IMR-90 (cell line): ENCODE results near the gene ADCY9. TPM values are rescaled to one million over a fixed set of nuclear protein-coding genes. Genes with fewer than 3 reads are reported as not detected.

Source experiments
- ATAC-seq: fragments of 200-7000 bp; cut with Tn5 transposase; 2 replicates; pipeline ENCODE4 v1.9.1; 2020; ENCODE audit warnings: low read depth, mild to moderate bottlenecking, moderate library complexity
- BruUV-seq: library from RNA; stranded (reverse); fragments of 400-500 nt; replicated peaks from 2 replicates; lab custom pipeline; 2021; lab: Mats Ljungman, UMichigan
- CTCF ChIA-PET: fragments of 300-600 bp; formaldehyde crosslinking; extraction: SDS; loops from one replicate; lab custom pipeline; 2021; ENCODE audit warnings: antibody characterized with exemption; lab: Yijun Ruan, JAX
- POLR2A ChIA-PET: fragments of 300-600 bp; sonication (Branson Sonifier 250); formaldehyde crosslinking; loops from one replicate; lab custom pipeline; 2022; ENCODE audit warnings: antibody characterized with exemption; ENCODE audit not compliant: unreplicated experiment; lab: Charles Lee
- DNase-seq: peaks from one replicate; pipeline ENCODE4 v3.0.0; 2013
- H2AFZ ChIP-seq: replicated peaks from 2 replicates; pipeline ENCODE3; 2013; ENCODE audit warnings: low read length, mild to moderate bottlenecking; ENCODE audit not compliant: poor library complexity
- H2AK5ac ChIP-seq: 2 replicates; pipeline ENCODE4 v1.6.1; 2013; ENCODE audit warnings: low read depth, low read length, inconsistent platforms
- H2AK9ac ChIP-seq: replicated peaks from 2 replicates; pipeline ENCODE3; 2013; ENCODE audit warnings: mild to moderate bottlenecking, low read depth, low read length, moderate library complexity; ENCODE audit not compliant: poor library complexity
- H2BK120ac ChIP-seq: 2 replicates; pipeline ENCODE4 v1.6.1; 2013; ENCODE audit warnings: low read depth, low read length, inconsistent platforms
- H2BK15ac ChIP-seq: 3 replicates; pipeline ENCODE4 v1.6.1; 2013; ENCODE audit warnings: low read depth, low read length, inconsistent platforms
- H2BK20ac ChIP-seq: 2 replicates; pipeline ENCODE4 v1.6.1; 2013; ENCODE audit warnings: low read depth, mild to moderate bottlenecking, inconsistent platforms, low read length, moderate library complexity
- H2BK5ac ChIP-seq: 2 replicates; pipeline ENCODE4 v1.6.1; 2013; ENCODE audit warnings: mild to moderate bottlenecking, low read depth, low read length, inconsistent platforms; ENCODE audit not compliant: poor library complexity, severe bottlenecking
- H3K14ac ChIP-seq: replicated peaks from 2 replicates; pipeline ENCODE4 v1.6.1; 2013; ENCODE audit warnings: low read depth, low read length, inconsistent platforms
- H3K18ac ChIP-seq: 2 replicates; pipeline ENCODE4 v1.6.1; 2013; ENCODE audit warnings: low read depth, low read length, control low read depth
- H3K23ac ChIP-seq: 2 replicates; pipeline ENCODE4 v1.6.1; 2013; ENCODE audit warnings: low read depth, low read length, inconsistent platforms
- H3K27ac ChIP-seq: 2 replicates; pipeline ENCODE4 v1.5.1; 2013; ENCODE audit warnings: mild to moderate bottlenecking, control low read depth, low read length; ENCODE audit not compliant: insufficient read depth
- H3K27me3 ChIP-seq: 2 replicates; pipeline ENCODE4 v1.6.1; 2013; ENCODE audit warnings: low read length; ENCODE audit not compliant: control insufficient read depth, insufficient read depth
- H3K36me3 ChIP-seq: 2 replicates; pipeline ENCODE4 v1.6.1; 2013; ENCODE audit warnings: low read length, mixed read lengths; ENCODE audit not compliant: control insufficient read depth, insufficient read depth
- H3K4ac ChIP-seq: 2 replicates; pipeline ENCODE4 v1.6.1; 2013; ENCODE audit warnings: low read depth, low read length, inconsistent platforms
- H3K4me1 ChIP-seq: 2 replicates; pipeline ENCODE4 v1.6.1; 2013; ENCODE audit warnings: low read length, mixed read lengths; ENCODE audit not compliant: control insufficient read depth, insufficient read depth
- H3K4me2 ChIP-seq: 2 replicates; pipeline ENCODE4 v1.6.1; 2013; ENCODE audit warnings: low read depth, mild to moderate bottlenecking, control low read depth, low read length, moderate library complexity
- H3K4me3 ChIP-seq: 2 replicates; pipeline ENCODE4 v1.5.1; 2013; ENCODE audit warnings: low read depth, mild to moderate bottlenecking, control low read depth, low read length, moderate library complexity; ENCODE audit not compliant: insufficient read depth
- H3K56ac ChIP-seq: 2 replicates; pipeline ENCODE4 v1.6.1; 2013; ENCODE audit warnings: low read length, inconsistent platforms; ENCODE audit not compliant: insufficient read depth; ENCODE audit errors: extremely low read depth
- H3K79me1 ChIP-seq, 2 experiments: 2 replicates each; pipeline ENCODE4 v1.6.1; 2013; ENCODE audit warnings: low read length in 2 of 2, inconsistent platforms in 1 of 2, low read depth in 1 of 2
- H3K9ac ChIP-seq: 2 replicates; pipeline ENCODE4 v1.6.1; 2013; ENCODE audit warnings: low read depth, low read length, control low read depth
- H3K9me1 ChIP-seq: 2 replicates; pipeline ENCODE4 v1.6.1; 2013; ENCODE audit warnings: low read length, inconsistent platforms; ENCODE audit not compliant: insufficient read depth
- H3K9me3 ChIP-seq: 2 replicates; pipeline ENCODE4 v1.6.1; 2013; ENCODE audit warnings: low read length; ENCODE audit not compliant: control insufficient read depth, insufficient read depth
- H4K20me1 ChIP-seq: 2 replicates; pipeline ENCODE4 v1.6.1; 2013; ENCODE audit warnings: low read length, inconsistent platforms; ENCODE audit not compliant: insufficient read depth
- H4K5ac ChIP-seq: 2 replicates; pipeline ENCODE4 v1.6.1; 2013; ENCODE audit warnings: mild to moderate bottlenecking, low read depth, low read length, control low read depth
- H4K8ac ChIP-seq, 2 experiments: 2 replicates each; pipeline ENCODE4 v1.6.1; 2013; ENCODE audit warnings: low read depth in 2 of 2, low read length in 2 of 2, control low read depth in 1 of 2, inconsistent platforms in 1 of 2
- H4K91ac ChIP-seq: 2 replicates; pipeline ENCODE4 v1.6.1; 2013; ENCODE audit warnings: low read depth, low read length, inconsistent platforms; ENCODE audit not compliant: insufficient read depth
- CHD1 ChIP-seq: IDR thresholded peaks from 2 replicates; pipeline ENCODE4 v1.6.1; 2012; ENCODE audit warnings: low read depth, low read length, improper control_type of control experiment
- CTCF ChIP-seq: conservative IDR thresholded peaks from 2 replicates; pipeline ENCODE4 v1.5.1; 2012; ENCODE audit warnings: mild to moderate bottlenecking, low read depth, low read length, improper control_type of control experiment
- FOS ChIP-seq: fragments of 150-350 bp; IDR thresholded peaks from 2 replicates; pipeline ENCODE4 v1.6.1; 2016; ENCODE audit warnings: low read depth, low read length
- RAD21 ChIP-seq: IDR thresholded peaks from 2 replicates; pipeline ENCODE4 v1.6.1; 2012; ENCODE audit warnings: low read length, improper control_type of control experiment
- RCOR1 ChIP-seq: IDR thresholded peaks from 2 replicates; pipeline ENCODE4 v1.6.1; 2012; ENCODE audit warnings: mild to moderate bottlenecking, low read length, improper control_type of control experiment; ENCODE audit not compliant: insufficient replicate concordance
- RFX5 ChIP-seq: IDR thresholded peaks from 2 replicates; pipeline ENCODE4 v1.8.0; 2012; ENCODE audit warnings: low read depth, mild to moderate bottlenecking, low read length, moderate library complexity
- WGBS, 2 experiments: methylation state at CpG; one replicate each; pipeline versions ENCODE4 v1.1.5 to v1.1.7; 2013; ENCODE audit warnings: missing lambda C conversion rate in 2 of 2; ENCODE audit not compliant: insufficient read length in 1 of 2; ENCODE audit errors: extremely low coverage in 2 of 2; 5-methylcytosine and 5-hydroxymethylcytosine counted together
- dilution Hi-C: fragments of 300-500 bp; cut with HindIII; formaldehyde crosslinking; loops from one replicate; pipeline ENCODE4 v1.14.3; 2018; ENCODE audit warnings: low sequenced_read_pairs; ENCODE audit not compliant: unreplicated experiment
- in situ Hi-C: fragments of 300-500 bp; cut with MboI; formaldehyde crosslinking; loops from 3 replicates; pipeline ENCODE4 v1.14.3; 2019; ENCODE audit warnings: low sequenced_read_pairs, inconsistent platforms, mixed read lengths
- intact Hi-C: fragments of 100-400 bp; cut with micrococcal nuclease; formaldehyde crosslinking; loops from 2 replicates; pipeline ENCODE4 v1.10.0; 2022
- polyA plus RNA-seq, 3 experiments: library from polyadenylated mRNA; depleted of rRNA; stranded (reverse); fragments of >200 nt; gene quantifications; 2 replicates each; pipeline ENCODE4 v1.2.3, GENCODE V29; 2012; ENCODE audit warnings: low replicate concordance in 1 of 3
- total RNA-seq: library from RNA; depleted of rRNA; stranded (reverse); fragments of >200 nt; gene quantifications from 2 replicates; pipeline ENCODE4 v1.2.3, GENCODE V29; 2012

The ADCY9 gene
- total and polyA plus RNA-seq, 2 of the 4 experiments (the other 2 are of a cell fraction): 5.4 to 12.5 TPM

GRCh38 chr16:4015275-4016004 lies 100.8 kb downstream of the ADCY9 start:
- dilution Hi-C loops: no loop called here

More at GRCh38 chr16:4015275-4016004, 100.8 kb downstream of the ADCY9 start:
- no peak for TF ChIP-seq RAD21
- TF ChIP-seq RFX5: no peak
- TF ChIP-seq FOS: no peak
- no peak for TF ChIP-seq CHD1
- TF ChIP-seq CTCF: no peak
- TF ChIP-seq RCOR1: no peak
- Histone ChIP-seq H3K4me2 (no peak overlapping the region), H3K23ac (peak overlapping the region; percentile 77), H2AFZ (no peak overlapping the region), H3K9me1 (peaks cover 21% of the 10 kb centered on the region), H4K8ac (peak overlapping the region in 1 of 2 experiments; percentile 77; a peak in 1 of 4 replicates), H3K79me1 (peaks cover 31 to 81% of the 10 kb centered on the region in 2 experiments), H3K4ac (peak overlapping the region; percentile 92), H4K5ac (peak overlapping the region; percentile 83), H3K4me1 (peaks cover 24% of the 10 kb centered on the region), H3K56ac (no peak overlapping the region), H4K20me1 (no peaks in the 10 kb centered on the region), H3K9me3 (no peaks in the 10 kb centered on the region), H3K4me3 (no peak overlapping the region), H2BK15ac (peak overlapping the region; percentile 81; the same call in 2 of the 3 replicates), H2BK20ac (peak overlapping the region; percentile 93), H4K91ac (peak overlapping the region; percentile 87), H3K18ac (peak overlapping the region; percentile 85), H2AK5ac (peak overlapping the region; percentile 31; the same call in 1 of the 2 replicates), H3K36me3 (no peaks in the 10 kb centered on the region), H2BK120ac (peak overlapping the region; percentile 94), H3K27me3 (no peaks in the 10 kb centered on the region), H2BK5ac (peak overlapping the region; percentile 74), H2AK9ac (no peak overlapping the region), H3K14ac (peak overlapping the region; percentile 85), H3K27ac (peak overlapping the region; percentile 50; the same call in 1 of the 2 replicates), H3K9ac (no peak overlapping the region)
- DNase-seq: no peak
- WGBS, 2 experiments: 96% methylated on average over 8 of the region's 20 CpGs; no CpG with 5 or more reads in 1 of the 2 experiments
- intact Hi-C loops (no loop called here), in situ Hi-C loops (no loop called here)
- POLR2A ChIA-PET: no interaction called here
- no peak for ATAC-seq
- CTCF ChIA-PET: interaction anchor here (0.6 kb wide), 1 partner anchor 445 kb away, joined by 5 read pairs; no protein-coding TSS in a partner anchor
- no TSS peak for BruUV-seq
